Osteoblast (primary cell): ENCODE data around the gene GALNT2. TPM values are rescaled to one million over a fixed set of nuclear protein-coding genes. Genes with fewer than 3 reads are reported as not detected.

ENCODE experiments used
- DNase-seq: peaks from one replicate; pipeline ENCODE4 v3.0.0; 2011; ENCODE audit warnings: low spot score, mixed read lengths; ENCODE audit not compliant: insufficient read length; ENCODE audit errors: missing footprints
- H2AFZ ChIP-seq: 2 replicates; pipeline ENCODE4 v1.6.0; 2011; ENCODE audit warnings: mild to moderate bottlenecking, low read length
- H3K27ac ChIP-seq: 2 replicates; pipeline ENCODE4 v1.5.1; 2011; ENCODE audit warnings: mild to moderate bottlenecking, low read depth, low read length, moderate library complexity
- H3K27me3 ChIP-seq: 2 replicates; pipeline ENCODE4 v1.6.0; 2012; ENCODE audit warnings: mild to moderate bottlenecking, control low read depth, inconsistent platforms, low read length, moderate library complexity; ENCODE audit not compliant: insufficient read depth
- H3K36me3 ChIP-seq: 2 replicates; pipeline ENCODE4 v1.5.1; 2011; ENCODE audit warnings: mild to moderate bottlenecking, low read length, control low read depth, moderate library complexity; ENCODE audit not compliant: insufficient read depth
- H3K4me1 ChIP-seq: 2 replicates; pipeline ENCODE4 v1.5.1; 2011; ENCODE audit warnings: mild to moderate bottlenecking, low read length, control low read depth, moderate library complexity; ENCODE audit not compliant: insufficient read depth
- H3K4me2 ChIP-seq: 2 replicates; pipeline ENCODE4 v1.6.0; 2011; ENCODE audit warnings: mild to moderate bottlenecking, low read length; ENCODE audit not compliant: insufficient read depth
- H3K4me3 ChIP-seq: fragments of 200-600 bp; sonication (generic); 3 replicates; pipeline ENCODE4 v1.5.1; 2012; ENCODE audit warnings: mild to moderate bottlenecking, low read length, inconsistent platforms; ENCODE audit not compliant: insufficient read depth
- H3K79me2 ChIP-seq: 2 replicates; pipeline ENCODE4 v1.6.0; 2012; ENCODE audit warnings: mild to moderate bottlenecking, low read length, control low read depth, inconsistent platforms; ENCODE audit not compliant: insufficient read depth
- H3K9me3 ChIP-seq: 2 replicates; pipeline ENCODE4 v1.5.1; 2011; ENCODE audit warnings: low read depth, low read length, control low read depth
- H4K20me1 ChIP-seq: 2 replicates; pipeline ENCODE4 v1.6.0; 2012; ENCODE audit warnings: mild to moderate bottlenecking, low read length, control low read depth; ENCODE audit not compliant: insufficient read depth
- CTCF ChIP-seq: IDR thresholded peaks from 2 replicates; pipeline ENCODE4 v1.5.1; 2011; ENCODE audit warnings: mild to moderate bottlenecking, low read depth, low read length, moderate library complexity; ENCODE audit errors: extremely low read depth
- total RNA-seq: library from RNA; depleted of rRNA; stranded (reverse); fragments of >200 nt; gene quantifications from 2 replicates; pipeline ENCODE4 v1.2.3, GENCODE V29; 2012

GALNT2 gene
- total RNA-seq, 1 donor, result 83.2 TPM

GRCh38 chr1:230268371-230269170 lies 201.5 kb downstream of the GALNT2 start:
- H4K20me1 ChIP-seq, result peaks cover 6% of the 10 kb centered on the region
- H3K4me3 ChIP-seq, result no peak overlapping the region
- H3K9me3 ChIP-seq, result no peaks in the 10 kb centered on the region
- no peak overlapping the region for H3K27ac ChIP-seq
- H2AFZ ChIP-seq, result no peak overlapping the region
- peaks cover 10% of the 10 kb centered on the region for H3K4me1 ChIP-seq
- H3K4me2 ChIP-seq, result no peak overlapping the region
- peaks cover 48% of the 10 kb centered on the region for H3K36me3 ChIP-seq
- H3K27me3 ChIP-seq, result no peaks in the 10 kb centered on the region
- no peaks in the 10 kb centered on the region for H3K79me2 ChIP-seq
- peak; percentile 98 for DNase-seq
- TF ChIP-seq CTCF, result peak; percentile 73

- Histone ChIP-seq H3K27me3 (no peaks in the 10 kb centered on the region), H2AFZ (no peak overlapping the region), H3K4me3 (no peak overlapping the region), H3K27ac (peak overlapping the region; percentile 71), H3K79me2 (no peaks in the 10 kb centered on the region), H3K4me1 (peaks cover 10% of the 10 kb centered on the region), H4K20me1 (peaks cover 6% of the 10 kb centered on the region), H3K4me2 (no peak overlapping the region), H3K36me3 (peaks cover 46% of the 10 kb centered on the region), H3K9me3 (no peaks in the 10 kb centered on the region)
- no peak for TF ChIP-seq CTCF
- DNase-seq, result no peak
Measured at GRCh38 chr1:230270185-230270558, 203.1 kb downstream of the GALNT2 start.

GRCh38 chr1:230270559-230271281 lies 203.7 kb downstream of the GALNT2 start:
- Histone ChIP-seq H3K4me1 (peaks cover 10% of the 10 kb centered on the region), H3K27ac (peak overlapping the region; percentile 71), H3K36me3 (peaks cover 47% of the 10 kb centered on the region), H3K79me2 (no peaks in the 10 kb centered on the region), H3K4me3 (no peak overlapping the region), H2AFZ (no peak overlapping the region), H3K4me2 (no peak overlapping the region), H4K20me1 (peaks cover 6% of the 10 kb centered on the region), H3K9me3 (no peaks in the 10 kb centered on the region), H3K27me3 (no peaks in the 10 kb centered on the region)
- DNase-seq, result peak; percentile 76
- TF ChIP-seq CTCF, result no peak
